HepG2 (cell line): Measurements from ENCODE around the gene HTRA2. TPM values are rescaled to one million over a fixed set of nuclear protein-coding genes. Genes with fewer than 3 reads are reported as not detected.

ENCODE experiments used
- CHD4 ChIP-seq: fragments of 200-600 bp; sonication (generic); IDR thresholded peaks from 2 replicates; pipeline ENCODE4 v1.7.0; 2017; ENCODE audit warnings: mild to moderate bottlenecking, low read length, borderline replicate concordance
- GTF3A ChIP-seq: sonication (generic); formaldehyde crosslinking; conservative IDR thresholded peaks from 2 replicates; pipeline ENCODE4 v1.4.0; 2020; ENCODE audit warnings: mild to moderate bottlenecking, missing genetic modification reagents
- IKZF4 ChIP-seq: sonication (generic); formaldehyde crosslinking; IDR thresholded peaks from 2 replicates; pipeline ENCODE4 v1.5.1; 2020; ENCODE audit warnings: borderline replicate concordance, mild to moderate bottlenecking, low read depth, missing genetic modification reagents; ENCODE audit errors: not compliant biosample characterization
- KDM5A ChIP-seq: fragments of 200-600 bp; sonication (generic); IDR thresholded peaks from 2 replicates; pipeline ENCODE4 v1.7.0; 2018; ENCODE audit warnings: antibody characterized with exemption, mild to moderate bottlenecking, low read length, borderline replicate concordance
- KLF12 ChIP-seq: sonication (generic); formaldehyde crosslinking; IDR thresholded peaks from 2 replicates; pipeline ENCODE4 v1.4.0; 2020; ENCODE audit warnings: missing genetic modification reagents, borderline replicate concordance
- MAZ ChIP-seq, 2 experiments: sonication (generic) in 1 of 2; formaldehyde crosslinking in 1 of 2; IDR thresholded peaks; 2 replicates each; pipeline versions ENCODE4 v1.5.0 to v1.6.1; 2012 to 2020; ENCODE audit warnings: low read depth in 2 of 2, mild to moderate bottlenecking in 2 of 2, borderline replicate concordance in 1 of 2, improper control_type of control experiment in 1 of 2, low read length in 1 of 2, missing genetic modification reagents in 1 of 2, moderate library complexity in 1 of 2
- MEF2D ChIP-seq: sonication (generic); formaldehyde crosslinking; IDR thresholded peaks from 2 replicates; pipeline ENCODE4 v1.5.1; 2020; ENCODE audit warnings: mild to moderate bottlenecking, missing genetic modification reagents
- NRL ChIP-seq: sonication (generic); formaldehyde crosslinking; IDR thresholded peaks from 2 replicates; pipeline ENCODE4 v1.5.0; 2020; ENCODE audit warnings: missing genetic modification reagents, mild to moderate bottlenecking, moderate library complexity, borderline replicate concordance
- PAWR ChIP-seq: sonication (generic); formaldehyde crosslinking; IDR thresholded peaks from 2 replicates; pipeline ENCODE4 v1.4.0; 2020; ENCODE audit warnings: missing genetic modification reagents, mild to moderate bottlenecking, borderline replicate concordance
- TOE1 ChIP-seq: sonication (generic); formaldehyde crosslinking; IDR thresholded peaks from 2 replicates; pipeline ENCODE4 v1.4.0; 2020; ENCODE audit warnings: mild to moderate bottlenecking, missing genetic modification reagents
- ZMYM3 ChIP-seq: sonication (generic); formaldehyde crosslinking; IDR thresholded peaks from 2 replicates; pipeline ENCODE4 v1.5.1; 2020; ENCODE audit warnings: mild to moderate bottlenecking, missing genetic modification reagents
- ZNF260 ChIP-seq: sonication (generic); formaldehyde crosslinking; IDR thresholded peaks from 2 replicates; pipeline ENCODE4 v1.4.0; 2020; ENCODE audit warnings: missing genetic modification reagents, low read depth, mild to moderate bottlenecking, borderline replicate concordance
- ZNF343 ChIP-seq: sonication (generic); formaldehyde crosslinking; IDR thresholded peaks from 2 replicates; pipeline ENCODE4 v1.4.0; 2020; ENCODE audit warnings: mild to moderate bottlenecking, missing genetic modification reagents
- ZNF713 ChIP-seq: sonication (generic); formaldehyde crosslinking; IDR thresholded peaks from 2 replicates; pipeline ENCODE4 v1.4.0; 2020; ENCODE audit warnings: mild to moderate bottlenecking, missing genetic modification reagents
- polyA plus RNA-seq, 8 experiments: library from polyadenylated mRNA; depleted of rRNA in 3 of 8; stranded (reverse) in 7 of 8; unstranded in 1 of 8; fragments of >200 nt; fragmentation: Illumina TruSeq in 4 of 8; extraction: Trizol in 4 of 8; gene quantifications; 2 replicates each; pipeline versions ENCODE4 v1.2.1 to v1.2.3, GENCODE V29; 2011 to 2016; ENCODE audit warnings: low read depth in 4 of 8, missing spikeins in 1 of 8, mixed read lengths in 1 of 8; ENCODE audit not compliant: insufficient read depth in 1 of 8
- total RNA-seq, 5 experiments: library from RNA; depleted of rRNA; stranded (reverse); fragments of >200 nt; fragmentation: Illumina TruSeq; extraction: Trizol; gene quantifications; 2 replicates each; pipeline ENCODE4 v1.2.3, GENCODE V29; 2016; ENCODE audit warnings: low read depth in 1 of 5
- TF ChIP-seq, protein P1 (sequence below), 2 experiments: IDR thresholded peaks; 2 replicates each; pipeline ENCODE4 v1.6.1; 2011 to 2012; ENCODE audit warnings: low read length in 2 of 2, borderline replicate concordance in 1 of 2, low read depth in 1 of 2, mild to moderate bottlenecking in 1 of 2, moderate library complexity in 1 of 2
- TF ChIP-seq, protein P2 (sequence below): sonication (generic); formaldehyde crosslinking; IDR thresholded peaks from 2 replicates; pipeline ENCODE4 v1.8.0; 2022; ENCODE audit warnings: missing genetic modification reagents, low read depth, mild to moderate bottlenecking, borderline replicate concordance
- TF ChIP-seq, protein P3 (sequence below): sonication (generic); formaldehyde crosslinking; IDR thresholded peaks from 2 replicates; pipeline ENCODE4 v1.4.0; 2020; ENCODE audit warnings: mild to moderate bottlenecking, missing genetic modification reagents
- TF ChIP-seq, protein P4 (sequence below): sonication (generic); formaldehyde crosslinking; IDR thresholded peaks from 2 replicates; pipeline ENCODE4 v1.4.0; 2020; ENCODE audit warnings: missing genetic modification reagents

The HTRA2 gene
- total and polyA plus RNA-seq, 2 of the 13 experiments (the other 11 are each of a cell fraction or from before 2014, with no cell fraction given), result 47.7 to 50.3 TPM

DNA sequence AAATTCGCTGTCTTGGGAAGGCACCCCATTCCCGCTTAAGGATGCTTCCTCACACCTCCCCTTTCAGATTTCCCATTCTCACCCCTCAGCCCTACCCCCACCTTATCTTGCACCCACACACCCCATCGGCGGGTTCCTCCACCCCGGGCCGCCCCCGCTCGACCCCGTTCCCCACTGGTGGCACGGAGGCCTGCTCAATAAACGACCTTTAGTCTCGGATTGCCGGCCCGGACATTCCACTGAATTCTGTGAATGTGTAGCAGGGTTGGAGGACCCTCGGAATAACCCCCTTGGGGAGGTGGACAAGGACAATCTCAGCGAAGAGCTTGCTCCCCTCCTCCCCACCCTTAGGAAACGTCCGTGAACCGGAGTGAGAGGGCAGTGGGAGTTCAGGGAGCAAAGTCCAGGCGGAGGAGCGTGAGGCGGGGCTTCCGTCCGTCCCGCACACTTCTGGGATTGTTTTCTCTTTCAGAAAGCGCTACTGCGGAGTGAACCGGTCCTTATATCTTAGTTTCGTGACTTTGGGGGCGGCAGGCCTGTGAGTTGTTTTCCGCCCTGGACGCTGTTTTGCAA is 27.5 kb upstream of the HTRA2 start (continued):
- TF ChIP-seq, protein P1, sequence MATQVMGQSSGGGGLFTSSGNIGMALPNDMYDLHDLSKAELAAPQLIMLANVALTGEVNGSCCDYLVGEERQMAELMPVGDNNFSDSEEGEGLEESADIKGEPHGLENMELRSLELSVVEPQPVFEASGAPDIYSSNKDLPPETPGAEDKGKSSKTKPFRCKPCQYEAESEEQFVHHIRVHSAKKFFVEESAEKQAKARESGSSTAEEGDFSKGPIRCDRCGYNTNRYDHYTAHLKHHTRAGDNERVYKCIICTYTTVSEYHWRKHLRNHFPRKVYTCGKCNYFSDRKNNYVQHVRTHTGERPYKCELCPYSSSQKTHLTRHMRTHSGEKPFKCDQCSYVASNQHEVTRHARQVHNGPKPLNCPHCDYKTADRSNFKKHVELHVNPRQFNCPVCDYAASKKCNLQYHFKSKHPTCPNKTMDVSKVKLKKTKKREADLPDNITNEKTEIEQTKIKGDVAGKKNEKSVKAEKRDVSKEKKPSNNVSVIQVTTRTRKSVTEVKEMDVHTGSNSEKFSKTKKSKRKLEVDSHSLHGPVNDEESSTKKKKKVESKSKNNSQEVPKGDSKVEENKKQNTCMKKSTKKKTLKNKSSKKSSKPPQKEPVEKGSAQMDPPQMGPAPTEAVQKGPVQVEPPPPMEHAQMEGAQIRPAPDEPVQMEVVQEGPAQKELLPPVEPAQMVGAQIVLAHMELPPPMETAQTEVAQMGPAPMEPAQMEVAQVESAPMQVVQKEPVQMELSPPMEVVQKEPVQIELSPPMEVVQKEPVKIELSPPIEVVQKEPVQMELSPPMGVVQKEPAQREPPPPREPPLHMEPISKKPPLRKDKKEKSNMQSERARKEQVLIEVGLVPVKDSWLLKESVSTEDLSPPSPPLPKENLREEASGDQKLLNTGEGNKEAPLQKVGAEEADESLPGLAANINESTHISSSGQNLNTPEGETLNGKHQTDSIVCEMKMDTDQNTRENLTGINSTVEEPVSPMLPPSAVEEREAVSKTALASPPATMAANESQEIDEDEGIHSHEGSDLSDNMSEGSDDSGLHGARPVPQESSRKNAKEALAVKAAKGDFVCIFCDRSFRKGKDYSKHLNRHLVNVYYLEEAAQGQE (IDR thresholded peaks at IDR 0.05; ENCODE audit: borderline replicate concordance in 1 of 2, low read depth in 1 of 2, low read length in 2 of 2), result peak in 1 of 2 experiments; percentile 38; a peak in 1 of 4 replicates
- 0 out of 2 replicates have a peak, but pooled peaks have one; percentile 36 for TF ChIP-seq KLF12 (CRISPR knock-in tag)
- TF ChIP-seq, protein P2, sequence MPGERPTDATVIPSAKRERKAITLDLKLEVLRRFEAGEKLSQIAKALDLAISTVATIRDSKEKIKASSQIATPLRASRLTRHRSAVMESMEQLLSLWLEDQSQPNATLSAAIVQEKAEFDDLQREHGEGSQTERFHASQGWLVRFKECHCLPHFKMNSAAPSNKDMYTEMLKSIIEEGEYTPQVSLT (CRISPR knock-in tag), result no peak
- TF ChIP-seq KDM5A, result 0 out of 2 replicates have a peak, but pooled peaks have one; percentile 29
- no peak for TF ChIP-seq ZNF260 (CRISPR knock-in tag)
- TF ChIP-seq TOE1 (CRISPR knock-in tag), result peak; percentile 25; the same call in 1 of the 2 replicates
- TF ChIP-seq ZNF343 (CRISPR knock-in tag), result no peak
- TF ChIP-seq IKZF4 (CRISPR knock-in tag), result peak; percentile 45
- TF ChIP-seq MEF2D (CRISPR knock-in tag), result peak; percentile 79
- TF ChIP-seq, protein P3, sequence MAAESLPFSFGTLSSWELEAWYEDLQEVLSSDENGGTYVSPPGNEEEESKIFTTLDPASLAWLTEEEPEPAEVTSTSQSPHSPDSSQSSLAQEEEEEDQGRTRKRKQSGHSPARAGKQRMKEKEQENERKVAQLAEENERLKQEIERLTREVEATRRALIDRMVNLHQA, result no peak
- TF ChIP-seq MAZ (IDR thresholded peaks at IDR 0.05; ENCODE audit: borderline replicate concordance, low read depth, low read length), result peak; percentile 82; the same call in 1 of the 2 replicates
- TF ChIP-seq MAZ (CRISPR knock-in tag; IDR thresholded peaks at IDR 0.05; ENCODE audit: low read depth), result peak; percentile 48; the same call in 1 of the 2 replicates
- peak; percentile 32; the same call in 1 of the 2 replicates for TF ChIP-seq CHD4
- no peak; the same call in 1 of the 2 replicates for TF ChIP-seq ZMYM3 (CRISPR knock-in tag)
- TF ChIP-seq, protein P4, sequence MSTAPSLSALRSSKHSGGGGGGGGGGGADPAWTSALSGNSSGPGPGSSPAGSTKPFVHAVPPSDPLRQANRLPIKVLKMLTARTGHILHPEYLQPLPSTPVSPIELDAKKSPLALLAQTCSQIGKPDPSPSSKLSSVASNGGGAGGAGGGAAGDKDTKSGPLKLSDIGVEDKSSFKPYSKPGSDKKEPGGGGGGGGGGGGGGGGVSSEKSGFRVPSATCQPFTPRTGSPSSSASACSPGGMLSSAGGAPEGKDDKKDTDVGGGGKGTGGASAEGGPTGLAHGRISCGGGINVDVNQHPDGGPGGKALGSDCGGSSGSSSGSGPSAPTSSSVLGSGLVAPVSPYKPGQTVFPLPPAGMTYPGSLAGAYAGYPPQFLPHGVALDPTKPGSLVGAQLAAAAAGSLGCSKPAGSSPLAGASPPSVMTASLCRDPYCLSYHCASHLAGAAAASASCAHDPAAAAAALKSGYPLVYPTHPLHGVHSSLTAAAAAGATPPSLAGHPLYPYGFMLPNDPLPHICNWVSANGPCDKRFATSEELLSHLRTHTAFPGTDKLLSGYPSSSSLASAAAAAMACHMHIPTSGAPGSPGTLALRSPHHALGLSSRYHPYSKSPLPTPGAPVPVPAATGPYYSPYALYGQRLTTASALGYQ, result peak; percentile 25; the same call in 1 of the 2 replicates
- no peak; the same call in 1 of the 2 replicates for TF ChIP-seq PAWR (CRISPR knock-in tag)
- TF ChIP-seq NRL (CRISPR knock-in tag), result no peak
- TF ChIP-seq GTF3A (CRISPR knock-in tag), result no peak
- 0 out of 2 replicates have a peak, but pooled peaks have one; percentile 81 for TF ChIP-seq ZNF713 (CRISPR knock-in tag)
